Ovary (tissue), 9 donors: ENCODE results near the gene METRNL. TPM values are rescaled to one million over a fixed set of nuclear protein-coding genes. Genes with fewer than 3 reads are reported as not detected.

ENCODE experiments used
- DNase-seq, 5 donors: peaks; one replicate each; pipeline ENCODE4 v3.0.0-alpha.2; 2019 to 2020
- H3K27ac ChIP-seq, 2 donors: fragments of 200-600 bp; one replicate each; pipeline versions ENCODE4 v1.5.1 to v1.8.0; 2019 to 2022
- H3K27me3 ChIP-seq: fragments of 200-600 bp; one replicate; pipeline ENCODE4 v1.8.0; 2022
- H3K36me3 ChIP-seq: fragments of 200-600 bp; sonication (generic); one replicate; pipeline ENCODE4 v1.5.1; 2019
- H3K4me1 ChIP-seq: one replicate; pipeline ENCODE4 v1.8.1; 2013; ENCODE audit warnings: mild to moderate bottlenecking, moderate library complexity; ENCODE audit not compliant: insufficient read depth
- H3K4me3 ChIP-seq: fragments of 200-600 bp; sonication (generic); one replicate; pipeline ENCODE4 v1.5.1; 2017
- H3K9me3 ChIP-seq, 2 donors: fragments of 200-600 bp in 1 of 2; sonication (generic) in 1 of 2; one replicate each; pipeline versions ENCODE4 v1.5.1 to v1.8.1; 2013 to 2019; ENCODE audit warnings: mild to moderate bottlenecking in 1 of 2, moderate library complexity in 1 of 2
- EP300 ChIP-seq: sonication (generic); formaldehyde crosslinking; IDR thresholded peaks from one replicate; pipeline ENCODE4 v1.6.1; 2017; ENCODE audit warnings: antibody characterized with exemption
- POLR2A ChIP-seq: fragments of 450-650 bp; IDR thresholded peaks from one replicate; pipeline ENCODE4 v1.6.1; 2017; ENCODE audit warnings: antibody characterized with exemption, mild to moderate bottlenecking, moderate library complexity
- WGBS, 3 donors: extraction: QIAGEN DNeasy Blood & Tissue Kit in 1 of 3; methylation state at CpG; one replicate each; pipeline versions ENCODE4 v1.1.5 to v1.1.7; 2013 to 2017; 5-methylcytosine and 5-hydroxymethylcytosine counted together
- intact Hi-C, 4 donors: fragments of 100-400 bp; cut with DNase I; formaldehyde crosslinking; loops; one replicate each; pipeline versions ENCODE4 v1.11.0 to v1.15.1; 2022 to 2023
- polyA plus RNA-seq, 2 donors: library from polyadenylated mRNA; stranded (reverse); fragments of 200-250 nt in 1 of 2; fragments of 350-450 nt in 1 of 2; fragmentation: Illumina TruSeq in 1 of 2; extraction: RNeasy Lipid Tissue Mini Kit (QIAGEN cat#74804) in 1 of 2; gene quantifications; one replicate each; pipeline ENCODE4 v1.2.3, GENCODE V29; 2013 to 2014
- total RNA-seq, 7 donors: library from RNA; depleted of rRNA in 2 of 7; stranded (reverse); fragments of >200 nt in 2 of 7; fragmentation: NEBNext Ultra II Directional in 3 of 7; extraction: Animal tissue kit (Norgen Biotek cat#: 25700) in 3 of 7; gene quantifications; one replicate each; pipeline versions ENCODE4 v1.1.0 to v1.2.4, GENCODE V29; 2016 to 2023
- TF ChIP-seq, protein P1 (sequence below), 3 donors: fragments of 450-650 bp in 2 of 3; fragments of 200-600 bp in 1 of 3; IDR thresholded peaks; one replicate each; pipeline versions ENCODE4 v1.5.1 to v1.8.0; 2016 to 2022; ENCODE audit warnings: antibody characterized with exemption in 3 of 3, mild to moderate bottlenecking in 1 of 3
- donor health status: DM: no; HTN: no; CAD: no; lungs with moderate emphysema.
- donor health status: DM: no; HTN: no; CAD: no.
- donor health status: Bipolar disorder and iron deficiency.
- donor health status: DM: yes; HTN: yes; CAD: no.
- donor health status: DM: no; HTN: no; CAD: no.
- donor health status: DM: yes; HTN: yes; CAD: no.

The METRNL gene
- total and polyA plus RNA-seq, 9 donors = 4.3 to 84.3 (median 29.4) TPM

DNA sequence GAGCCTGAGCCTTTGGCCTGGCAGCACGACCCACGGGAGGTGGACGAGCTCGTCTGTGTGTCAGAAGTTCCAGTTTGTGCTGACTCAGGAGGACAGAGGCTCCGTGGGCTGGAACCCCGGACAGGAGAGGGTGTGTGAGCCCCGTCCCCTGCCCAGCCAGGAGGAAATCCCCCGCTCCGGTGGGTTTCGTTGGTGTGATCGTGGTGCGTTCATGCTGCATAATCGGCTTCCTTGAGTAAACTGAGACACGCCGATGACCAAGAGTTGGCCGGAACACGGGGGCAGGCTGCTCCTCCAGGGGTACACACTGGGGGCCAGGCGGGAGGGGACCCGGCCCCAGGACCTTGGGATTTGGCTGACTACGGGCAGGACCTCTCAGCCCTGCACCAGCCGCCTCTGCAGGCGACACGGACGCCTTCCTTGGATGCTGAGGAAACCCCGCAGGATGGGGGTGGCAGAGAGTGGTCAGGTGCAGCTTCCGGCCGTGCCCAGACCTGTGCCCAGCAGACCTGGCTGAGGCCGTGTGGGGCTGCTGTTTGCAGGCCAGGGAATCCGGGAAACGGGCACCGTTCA is 8.5 kb downstream of the METRNL start:
- Histone ChIP-seq H3K27me3 (no peaks in the 10 kb centered on the region), H3K27ac (no peak overlapping the region), H3K36me3 (no peaks in the 10 kb centered on the region), H3K9me3 (no peaks in the 10 kb centered on the region), H3K4me3 (no peak overlapping the region), H3K4me1 (peaks cover 18% of the 10 kb centered on the region)
- WGBS, 3 donors = 93 to 94% (median 94%) methylated on average over 30 to 31 of the region's 31 CpGs
- DNase-seq = no peak
- intact Hi-C loops = no loop called here
- no peak for TF ChIP-seq EP300
- TF ChIP-seq POLR2A = no peak
- TF ChIP-seq, protein P1, sequence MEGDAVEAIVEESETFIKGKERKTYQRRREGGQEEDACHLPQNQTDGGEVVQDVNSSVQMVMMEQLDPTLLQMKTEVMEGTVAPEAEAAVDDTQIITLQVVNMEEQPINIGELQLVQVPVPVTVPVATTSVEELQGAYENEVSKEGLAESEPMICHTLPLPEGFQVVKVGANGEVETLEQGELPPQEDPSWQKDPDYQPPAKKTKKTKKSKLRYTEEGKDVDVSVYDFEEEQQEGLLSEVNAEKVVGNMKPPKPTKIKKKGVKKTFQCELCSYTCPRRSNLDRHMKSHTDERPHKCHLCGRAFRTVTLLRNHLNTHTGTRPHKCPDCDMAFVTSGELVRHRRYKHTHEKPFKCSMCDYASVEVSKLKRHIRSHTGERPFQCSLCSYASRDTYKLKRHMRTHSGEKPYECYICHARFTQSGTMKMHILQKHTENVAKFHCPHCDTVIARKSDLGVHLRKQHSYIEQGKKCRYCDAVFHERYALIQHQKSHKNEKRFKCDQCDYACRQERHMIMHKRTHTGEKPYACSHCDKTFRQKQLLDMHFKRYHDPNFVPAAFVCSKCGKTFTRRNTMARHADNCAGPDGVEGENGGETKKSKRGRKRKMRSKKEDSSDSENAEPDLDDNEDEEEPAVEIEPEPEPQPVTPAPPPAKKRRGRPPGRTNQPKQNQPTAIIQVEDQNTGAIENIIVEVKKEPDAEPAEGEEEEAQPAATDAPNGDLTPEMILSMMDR (IDR thresholded peaks at IDR 0.05) = no peak

DNA sequence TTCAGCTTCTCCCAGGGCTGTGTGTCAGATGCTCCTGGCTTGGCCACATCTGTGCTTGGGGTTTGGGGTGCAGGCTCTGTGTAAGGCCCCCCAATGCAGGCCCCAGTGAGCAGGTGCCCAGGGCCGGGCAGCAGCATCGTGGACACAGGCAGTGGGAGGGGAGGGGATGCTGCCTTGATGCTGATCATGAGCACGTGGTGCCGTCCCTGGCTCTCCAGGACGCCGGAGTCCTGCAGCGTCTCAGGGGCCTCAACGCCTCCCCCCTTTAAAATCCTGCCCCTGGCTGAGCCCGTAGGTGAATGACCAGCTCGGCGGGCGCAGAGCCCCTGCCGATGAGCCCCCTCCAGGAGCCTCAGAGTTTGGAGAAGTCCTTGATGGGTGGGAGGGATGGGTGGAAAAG is 9.0 kb downstream of the METRNL start:
- no peaks in the 10 kb centered on the region for H3K36me3 ChIP-seq
- intact Hi-C loops = no loop called here
- TF ChIP-seq, protein P1 (IDR thresholded peaks at IDR 0.05) = no peak
- TF ChIP-seq POLR2A (no peak), EP300 (no peak)
- H3K27ac ChIP-seq = no peak overlapping the region
- no peak for DNase-seq
- peaks cover 15% of the 10 kb centered on the region for H3K4me1 ChIP-seq
- H3K9me3 ChIP-seq = no peaks in the 10 kb centered on the region
- no peak overlapping the region for H3K4me3 ChIP-seq
- no peaks in the 10 kb centered on the region for H3K27me3 ChIP-seq
- WGBS, 3 donors = 72 to 82% (median 76%) methylated on average over 13 of the region's 13 CpGs

DNA sequence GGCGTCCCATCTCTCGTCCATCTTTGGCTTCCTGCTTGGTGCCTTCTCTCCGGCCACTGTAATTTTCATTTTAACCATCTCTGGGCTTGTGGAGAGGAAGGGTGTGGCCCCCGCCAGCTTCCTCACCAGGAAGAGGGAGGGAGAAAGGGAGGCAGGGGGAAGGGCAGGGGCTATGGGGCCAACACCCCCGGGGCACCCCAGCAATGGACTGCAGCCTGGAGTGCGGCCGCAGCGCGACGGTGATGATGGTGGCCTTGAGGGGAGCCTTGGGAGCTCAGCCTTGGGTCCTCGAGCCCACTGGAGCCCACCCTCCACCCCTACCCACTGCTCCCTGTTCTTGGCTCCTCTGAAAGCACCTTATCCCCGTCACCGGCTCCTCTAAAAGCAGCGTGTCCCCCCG is 9.5 kb downstream of the METRNL start:
- 82 to 90% (median 84%) methylated on average over 14 to 15 of the region's 15 CpGs for WGBS, 3 donors
- Histone ChIP-seq H3K9me3 (no peaks in the 10 kb centered on the region), H3K27ac (no peak overlapping the region), H3K4me3 (no peak overlapping the region), H3K36me3 (no peaks in the 10 kb centered on the region), H3K27me3 (no peaks in the 10 kb centered on the region), H3K4me1 (peaks cover 15% of the 10 kb centered on the region)
- intact Hi-C loops = no loop called here
- no peak for TF ChIP-seq EP300
- TF ChIP-seq POLR2A = no peak
- TF ChIP-seq, protein P1 (IDR thresholded peaks at IDR 0.05) = no peak
- no peak for DNase-seq

DNA sequence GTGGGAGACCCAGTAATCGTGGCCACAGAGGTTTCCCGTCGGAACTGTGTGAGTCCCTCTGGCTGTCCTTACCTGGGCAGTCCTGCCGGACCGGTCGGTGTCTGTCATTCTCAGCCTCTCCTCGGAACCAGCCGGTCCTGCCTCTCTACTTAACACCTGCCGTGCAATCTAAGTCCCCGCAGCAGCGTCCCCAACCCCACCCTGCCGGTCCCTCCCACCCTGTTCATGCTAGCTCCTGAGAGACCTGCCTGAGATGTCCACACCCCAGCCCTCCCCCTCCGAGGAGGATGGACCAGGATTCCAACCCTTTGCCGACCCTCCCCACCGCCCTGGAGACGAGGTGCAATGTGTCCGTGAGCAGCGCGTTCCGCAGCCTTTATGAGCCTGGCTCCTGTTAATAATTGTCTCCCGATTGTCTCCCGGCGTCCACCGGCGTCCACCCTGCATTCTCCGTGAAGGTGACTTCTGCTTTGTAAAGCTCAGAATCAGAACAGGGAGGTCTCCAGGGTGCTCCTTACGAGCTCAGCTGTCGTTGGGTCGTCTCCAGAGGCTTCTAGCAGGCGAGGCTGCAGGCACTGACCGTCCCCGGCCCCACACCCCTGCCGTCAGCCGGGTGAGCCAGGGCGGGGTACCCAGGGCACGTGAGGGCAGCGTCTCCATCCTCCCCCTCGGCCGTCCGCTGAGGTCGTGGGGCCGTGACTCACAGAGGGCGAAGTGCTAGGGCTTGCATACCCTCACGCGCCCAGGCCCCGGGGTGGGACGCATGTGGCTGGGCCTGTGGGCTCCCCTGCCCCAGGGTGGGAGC is 10.1 kb downstream of the METRNL start:
- no peak overlapping the region for H3K4me3 ChIP-seq
- 84 to 88% (median 86%) methylated on average over 30 to 47 of the region's 47 CpGs for WGBS, 3 donors
- intact Hi-C loops = no loop called here
- peak in 1 of 5 donors; percentile 34 for DNase-seq
- H3K27ac ChIP-seq = no peak overlapping the region
- no peaks in the 10 kb centered on the region for H3K9me3 ChIP-seq
- peaks cover 15% of the 10 kb centered on the region for H3K4me1 ChIP-seq
- H3K36me3 ChIP-seq = no peaks in the 10 kb centered on the region
- H3K27me3 ChIP-seq = no peaks in the 10 kb centered on the region
- TF ChIP-seq, protein P1 (IDR thresholded peaks at IDR 0.05) = no peak
- no peak for TF ChIP-seq POLR2A
- no peak for TF ChIP-seq EP300
